MM.1S (cell line): ENCODE measurements around the gene RAB7A.

Source experiments
- EZH2 ChIP-seq: fragments of 300-600 bp; sonication (generic); optimal IDR thresholded peaks from 2 replicates; pipeline ENCODE3; 2017; ENCODE audit warnings: low read depth, mild to moderate bottlenecking, antibody characterized with exemption, low read length, mixed read lengths
- EZH2phosphoT487 ChIP-seq: fragments of 300-600 bp; sonication (generic); IDR thresholded peaks from 2 replicates; pipeline ENCODE4 v1.6.1; 2018; ENCODE audit warnings: antibody characterized with exemption, low read length
- TF ChIP-seq, protein P1 (sequence below): fragments of 300-600 bp; sonication (generic); IDR thresholded peaks from 2 replicates; pipeline ENCODE4 v1.5.1; 2016; ENCODE audit warnings: antibody characterized with exemption, low read length, mixed read lengths

DNA sequence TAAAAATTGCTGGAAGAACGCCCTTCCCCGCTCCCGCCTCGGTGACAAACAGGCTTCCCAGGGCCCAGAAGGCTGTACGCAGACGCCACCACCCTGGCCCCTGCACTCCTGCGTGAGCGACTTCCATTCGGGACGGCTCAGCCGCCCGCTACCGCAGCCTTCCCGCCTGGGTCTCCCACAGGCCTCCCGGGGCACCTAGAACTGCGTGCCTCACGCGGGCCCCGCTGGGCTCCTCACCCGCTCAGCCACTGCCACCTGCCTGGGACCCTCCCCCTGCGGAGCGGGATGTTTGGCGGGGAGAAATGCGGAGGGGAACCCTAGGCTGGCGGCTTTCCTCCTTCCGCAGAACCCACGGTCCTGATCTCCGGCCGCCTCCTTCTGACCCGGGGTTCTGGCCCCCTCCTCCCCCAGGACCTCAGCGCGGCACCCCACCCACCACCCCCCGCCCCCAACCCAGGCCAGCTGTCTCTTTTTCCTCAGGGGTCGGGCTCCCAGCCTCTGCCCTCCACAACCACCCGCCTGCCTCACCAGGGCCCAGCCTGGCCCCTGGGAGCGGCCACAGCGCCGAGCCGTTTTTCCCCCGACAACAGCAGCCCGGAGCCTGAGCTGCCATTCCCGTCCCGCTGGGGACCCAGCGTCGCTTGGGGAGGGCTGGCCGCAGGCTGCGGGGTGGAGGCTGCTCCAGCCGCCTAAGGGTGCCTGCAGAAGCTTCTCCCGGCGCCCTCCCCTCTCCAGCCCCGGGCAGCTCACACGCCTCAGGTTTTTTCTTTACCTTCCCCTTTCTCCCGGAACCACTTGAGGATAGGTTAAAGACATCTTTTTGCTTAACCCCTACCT, 27.6 kb upstream of the RAB7A start:
- TF ChIP-seq, protein P1, sequence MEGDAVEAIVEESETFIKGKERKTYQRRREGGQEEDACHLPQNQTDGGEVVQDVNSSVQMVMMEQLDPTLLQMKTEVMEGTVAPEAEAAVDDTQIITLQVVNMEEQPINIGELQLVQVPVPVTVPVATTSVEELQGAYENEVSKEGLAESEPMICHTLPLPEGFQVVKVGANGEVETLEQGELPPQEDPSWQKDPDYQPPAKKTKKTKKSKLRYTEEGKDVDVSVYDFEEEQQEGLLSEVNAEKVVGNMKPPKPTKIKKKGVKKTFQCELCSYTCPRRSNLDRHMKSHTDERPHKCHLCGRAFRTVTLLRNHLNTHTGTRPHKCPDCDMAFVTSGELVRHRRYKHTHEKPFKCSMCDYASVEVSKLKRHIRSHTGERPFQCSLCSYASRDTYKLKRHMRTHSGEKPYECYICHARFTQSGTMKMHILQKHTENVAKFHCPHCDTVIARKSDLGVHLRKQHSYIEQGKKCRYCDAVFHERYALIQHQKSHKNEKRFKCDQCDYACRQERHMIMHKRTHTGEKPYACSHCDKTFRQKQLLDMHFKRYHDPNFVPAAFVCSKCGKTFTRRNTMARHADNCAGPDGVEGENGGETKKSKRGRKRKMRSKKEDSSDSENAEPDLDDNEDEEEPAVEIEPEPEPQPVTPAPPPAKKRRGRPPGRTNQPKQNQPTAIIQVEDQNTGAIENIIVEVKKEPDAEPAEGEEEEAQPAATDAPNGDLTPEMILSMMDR = no peak
- no peak for TF ChIP-seq EZH2phosphoT487
- TF ChIP-seq EZH2 = no peak
